Islet of Langerhans (tissue), 1 donor: ENCODE results near the gene FXR2.

ENCODE experiments used
- FAIRE-seq: peaks from one replicate; lab custom pipeline; 2011; peaks lifted over from hg19 to GRCh38; lab: Jason Lieb, UNC

Gene FXR2

DNA sequence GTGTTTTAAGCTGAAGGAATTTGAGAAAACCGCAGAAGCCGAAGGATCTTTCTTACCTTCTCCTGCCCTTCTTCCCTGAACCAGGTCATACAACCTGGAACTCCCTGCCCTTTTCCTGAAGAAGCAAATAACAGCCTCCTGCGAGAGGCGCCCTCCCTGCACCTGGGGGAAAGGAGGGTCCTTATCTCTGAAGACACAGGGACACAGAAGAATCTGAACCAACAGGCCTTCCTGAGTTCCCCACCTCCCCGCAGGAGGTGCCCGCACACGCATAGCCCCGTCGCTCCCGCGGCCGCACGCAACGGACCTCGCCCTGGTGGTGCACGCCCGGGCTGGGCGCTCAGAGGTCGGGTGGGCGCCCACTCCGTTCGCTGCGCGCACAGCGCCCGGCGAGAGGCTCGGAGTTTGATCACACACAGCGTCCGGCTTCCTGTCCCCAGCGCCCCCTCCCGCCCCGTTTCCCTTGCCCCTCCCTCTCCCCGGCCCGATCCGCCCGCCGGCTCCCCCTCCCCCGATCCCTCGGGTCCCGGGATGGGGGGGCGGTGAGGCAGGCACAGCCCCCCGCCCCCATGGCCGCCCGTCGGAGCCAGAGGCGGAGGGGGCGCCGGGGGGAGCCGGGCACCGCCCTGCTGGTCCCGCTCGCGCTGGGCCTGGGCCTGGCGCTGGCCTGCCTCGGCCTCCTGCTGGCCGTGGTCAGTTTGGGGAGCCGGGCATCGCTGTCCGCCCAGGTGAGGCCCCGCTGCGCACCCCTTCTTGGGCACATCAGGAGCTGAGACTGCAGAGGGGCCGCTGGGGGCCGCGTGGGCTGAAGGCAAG lies 65.9 kb downstream of the FXR2 start, which contains the start of gene TNFSF12:
TNFSF12 (plus strand) TSS at position 474 of the 816 bp plus-strand sequence; CDS start at position 570, 96 bp downstream.
- no peak for FAIRE-seq

GRCh38 chr17:7544911-7545310 lies 69.8 kb downstream of the FXR2 start:
- FAIRE-seq, result no peak
